Activated CD4-positive, CD25-positive, alpha-beta regulatory T cell treated with anti-CD3 and anti-CD28 coated beads, Interleukin-2, amount 50 U/mL, for 16 hours (primary cell): ENCODE data around the gene TMEM266.

Experiments
- DNase-seq: peaks from one replicate; pipeline ENCODE4 v3.0.0-alpha.2; 2020; ENCODE audit warnings: low read depth, low spot score

The TMEM266 gene

DNA sequence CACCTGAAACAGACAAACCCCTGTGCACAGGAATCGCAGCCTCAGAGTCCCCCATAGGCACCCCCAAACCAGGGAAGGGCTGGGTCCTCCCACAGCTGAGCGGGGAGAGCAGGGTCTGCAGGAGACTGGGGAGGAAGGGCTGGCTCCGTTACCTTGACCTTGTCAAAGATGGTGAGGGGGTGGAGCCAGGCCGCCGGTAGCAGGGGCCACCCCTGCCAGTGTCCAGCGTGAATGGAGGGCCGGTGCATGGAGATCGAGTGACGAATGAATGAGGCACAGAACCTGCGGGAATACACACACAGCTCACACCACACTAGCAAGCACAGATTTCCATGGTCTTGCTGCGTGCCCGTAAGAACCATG lies 102.2 kb downstream of the TMEM266 start:
- DNase-seq = no peak

DNA sequence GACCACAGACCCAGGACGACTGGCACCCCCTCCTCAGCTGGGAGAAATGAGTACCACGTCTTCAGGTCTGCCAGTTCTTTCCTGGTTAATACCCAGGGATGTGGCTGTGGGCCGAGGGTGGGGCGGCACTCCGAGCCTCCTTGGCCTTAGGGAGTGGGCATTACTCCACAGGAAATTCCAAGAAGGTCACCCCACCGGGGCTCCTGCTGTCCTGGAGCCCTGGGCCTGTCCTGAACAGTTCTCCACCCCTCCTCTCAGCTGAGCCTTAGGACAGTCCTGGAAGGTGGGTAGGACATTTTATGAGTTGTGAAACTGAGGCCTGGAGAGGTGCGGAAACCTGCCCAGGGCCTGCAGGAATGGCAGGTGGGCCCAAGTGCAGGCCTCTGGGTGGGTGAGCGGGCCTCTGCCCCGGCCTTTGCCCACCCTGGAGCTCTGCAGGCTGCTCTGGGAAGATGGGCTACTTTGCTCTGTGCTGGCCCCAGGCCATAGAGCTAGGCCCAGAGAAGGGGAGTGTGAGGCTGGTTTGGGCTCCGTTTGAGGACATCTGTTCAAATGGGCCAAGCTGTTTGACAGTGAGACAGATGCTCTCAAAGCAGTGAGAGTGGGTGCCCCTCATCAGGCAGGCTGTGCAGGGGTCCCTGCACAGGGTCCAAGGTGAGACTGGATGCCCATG lies 103.1 kb downstream of the TMEM266 start:
- DNase-seq = no peak

DNA sequence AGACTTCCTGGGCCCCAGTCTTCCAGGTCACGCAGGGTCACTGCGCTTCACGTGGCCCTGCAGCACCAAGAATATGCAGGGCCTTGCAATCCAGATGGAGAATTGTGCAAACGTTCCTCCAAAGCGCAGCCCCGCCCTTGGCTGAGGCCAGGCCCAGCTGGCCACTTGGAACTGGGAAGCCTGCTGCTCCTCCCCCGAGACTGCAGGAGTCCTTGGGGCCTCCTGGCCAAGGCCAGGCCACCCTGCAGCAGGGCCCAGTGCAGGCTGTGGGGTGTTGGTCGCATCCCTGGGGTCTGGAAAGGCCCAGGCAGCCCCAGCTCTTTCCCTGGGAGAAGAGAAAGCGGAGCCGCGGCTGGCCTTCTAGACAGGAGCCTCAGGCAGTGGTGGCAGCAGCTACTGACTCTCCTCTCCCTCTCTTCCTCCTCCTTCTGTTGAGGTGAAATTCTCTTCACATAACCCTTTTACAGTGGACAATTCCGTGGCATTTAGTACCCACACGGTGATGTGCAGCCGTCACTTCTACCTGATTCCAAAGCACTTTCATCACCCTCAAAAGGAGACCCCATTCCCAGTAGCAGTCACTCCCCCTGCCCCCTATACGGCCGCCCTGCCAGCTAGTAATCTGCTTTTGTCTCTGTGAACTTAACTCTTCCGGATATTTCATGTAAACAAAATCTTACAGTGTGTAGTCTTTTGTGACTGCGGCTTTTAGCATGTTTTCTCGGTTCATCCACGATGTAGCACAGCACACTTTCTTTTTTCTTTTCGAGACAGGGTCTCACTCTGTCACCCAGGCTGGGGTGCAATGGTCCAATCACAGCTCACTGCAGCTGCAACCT lies 103.9 kb downstream of the TMEM266 start:
- no peak for DNase-seq

DNA sequence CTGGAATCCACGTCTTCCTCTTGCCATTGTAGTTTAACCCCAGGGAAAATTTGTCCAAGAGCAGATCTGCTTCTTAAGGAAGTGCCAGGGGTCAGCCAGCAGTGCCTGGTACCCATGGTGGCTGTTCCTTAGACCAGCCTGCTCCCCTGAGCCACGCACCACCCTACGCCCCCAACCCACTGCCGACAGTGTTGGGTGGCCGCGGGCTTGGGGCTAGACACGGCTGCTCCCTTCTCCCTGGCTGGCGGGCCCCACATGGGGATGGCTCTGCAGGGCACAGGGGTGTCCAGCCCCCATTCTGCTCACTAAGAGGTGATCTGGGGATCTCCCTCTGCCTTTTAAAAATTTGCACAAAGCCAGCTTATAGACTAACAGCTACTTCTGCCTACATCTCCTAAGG lies 104.8 kb downstream of the TMEM266 start:
- no peak for DNase-seq

DNA sequence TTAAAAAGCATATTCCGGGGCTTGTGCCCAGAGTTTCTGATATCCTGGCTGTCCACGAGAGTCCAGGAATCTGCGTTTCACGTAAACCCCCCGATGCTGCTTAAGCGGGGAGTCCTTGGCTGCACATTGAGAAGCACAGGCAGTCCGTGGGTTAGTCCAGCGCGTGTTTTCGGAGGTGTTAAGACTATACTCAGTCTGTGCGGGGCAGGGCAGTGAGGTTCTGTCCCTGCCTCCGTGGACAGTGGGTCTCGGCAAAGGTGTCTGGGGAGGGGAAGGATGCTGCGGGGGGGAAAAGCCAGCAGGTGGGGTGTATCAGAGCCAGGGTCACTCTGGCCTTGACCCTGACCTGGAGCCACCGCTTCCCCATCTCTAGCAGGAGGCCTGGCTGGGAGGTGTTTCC lies 106.2 kb downstream of the TMEM266 start:
- DNase-seq = no peak

DNA sequence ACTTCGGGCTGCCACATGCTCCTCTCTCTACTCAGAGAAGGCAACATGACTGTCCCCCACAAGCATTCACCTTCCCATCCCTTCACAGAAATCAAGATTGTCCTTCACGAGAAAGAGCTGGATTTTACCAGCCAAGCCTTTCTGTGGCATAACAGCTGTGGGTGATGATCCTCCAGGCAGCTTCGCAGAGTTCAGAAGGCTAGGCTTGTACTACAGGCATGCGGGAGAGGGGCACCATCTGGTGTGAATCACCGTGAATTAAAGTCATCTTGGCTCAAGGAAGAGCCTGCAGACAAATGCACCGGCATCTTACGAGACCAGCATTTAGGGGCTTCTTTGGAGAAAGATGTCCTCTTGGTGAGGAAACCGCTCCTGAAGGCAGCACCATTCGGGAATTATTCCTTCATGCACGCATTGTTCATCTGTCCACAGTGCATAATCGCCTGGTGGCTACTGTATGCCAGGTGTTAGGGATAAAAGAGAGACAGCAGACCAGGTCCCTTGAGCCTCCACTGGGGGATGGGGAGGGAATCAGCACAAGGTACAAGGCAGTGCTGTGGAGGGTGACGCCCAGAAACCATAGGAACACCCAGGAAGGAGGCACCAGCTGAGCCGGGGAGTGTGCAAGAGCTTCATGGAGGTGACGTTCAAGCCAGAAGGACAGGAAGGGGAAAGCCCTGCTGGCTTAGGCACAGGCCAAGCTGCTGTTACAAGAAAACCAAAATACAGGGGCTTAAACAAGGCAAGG lies 108.6 kb downstream of the TMEM266 start:
- no peak for DNase-seq

DNA sequence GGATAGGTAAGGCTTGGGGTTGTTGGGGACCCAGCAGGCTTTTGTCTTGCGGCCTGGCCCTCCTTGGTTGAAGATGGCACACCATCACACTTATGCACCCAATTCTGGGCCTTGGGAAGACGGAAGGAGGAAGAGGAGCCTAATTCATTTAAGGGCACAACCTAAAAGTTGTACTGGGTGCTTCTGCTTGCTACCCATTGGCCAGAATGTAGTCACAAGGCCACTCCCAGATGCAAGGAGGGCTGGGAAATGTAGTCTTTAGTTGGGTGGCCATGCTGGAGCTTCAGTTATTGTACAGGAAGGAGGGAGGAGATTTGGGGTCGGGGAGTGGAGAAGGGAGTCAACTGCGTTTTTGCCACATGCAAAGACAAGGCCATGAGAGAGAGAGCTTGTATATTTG lies 109.2 kb downstream of the TMEM266 start:
- DNase-seq = no peak

DNA sequence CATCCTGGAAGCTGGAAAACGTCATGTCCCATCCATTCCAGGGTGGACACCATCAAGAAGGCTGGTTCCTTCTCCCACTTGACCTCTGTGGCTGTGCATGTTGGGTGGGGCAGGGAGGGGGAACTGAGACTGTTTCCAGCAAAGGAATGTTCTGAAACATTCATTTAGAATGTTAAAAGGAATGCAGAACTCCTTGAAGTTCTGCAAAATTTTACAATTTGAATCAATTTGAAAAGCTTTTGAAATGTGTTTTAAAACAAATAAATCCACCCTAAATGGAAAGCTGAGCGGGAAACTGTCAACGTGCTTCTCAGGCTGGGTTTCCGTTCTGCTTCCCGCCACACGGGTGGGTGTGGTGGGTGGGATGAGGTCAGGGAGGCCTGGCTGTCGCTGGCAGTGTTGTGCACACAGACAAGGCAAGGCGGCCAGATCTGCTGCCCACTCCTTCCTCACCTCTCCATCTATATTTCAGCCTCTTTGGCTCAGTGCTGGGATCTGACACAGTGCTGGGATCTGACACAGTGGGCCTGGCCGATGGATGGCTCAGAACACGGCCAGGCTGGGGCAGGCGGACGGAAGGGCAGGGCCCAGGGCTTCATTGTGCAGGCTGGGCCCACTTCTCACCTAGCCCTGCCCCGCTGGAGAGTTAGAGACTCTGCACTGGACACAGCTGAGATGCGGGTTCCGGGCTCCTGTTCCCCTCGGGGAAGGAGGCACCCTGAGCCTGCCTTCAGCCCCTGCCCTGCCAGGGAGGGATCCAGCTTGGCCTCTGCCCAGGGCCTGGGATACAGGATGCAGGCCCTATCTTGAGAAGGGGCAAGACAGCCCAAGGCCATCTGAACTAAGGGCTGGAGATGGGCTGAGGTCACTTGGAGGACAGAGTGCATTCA lies 110.4 kb downstream of the TMEM266 start:
- DNase-seq = no peak

DNA sequence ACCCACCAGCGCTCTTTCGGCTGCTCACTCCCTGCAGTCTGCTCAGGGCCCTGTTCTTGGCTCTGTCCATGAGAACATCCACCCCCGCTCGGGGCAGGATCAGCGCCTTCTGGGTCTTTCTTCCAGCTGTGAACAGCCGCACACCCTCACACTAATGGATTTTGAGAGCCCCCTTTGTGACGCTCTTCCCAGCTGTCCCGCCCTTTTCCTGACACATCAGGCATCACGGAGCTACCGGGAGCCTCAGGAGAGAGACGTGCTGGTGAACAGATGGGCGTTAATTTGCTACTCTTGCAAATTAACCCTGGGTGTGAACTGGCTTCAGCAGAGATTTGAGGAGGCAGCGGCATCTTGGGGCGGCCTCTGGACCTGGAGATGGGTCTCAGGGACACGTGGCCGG lies 113.0 kb downstream of the TMEM266 start:
- no peak for DNase-seq

DNA sequence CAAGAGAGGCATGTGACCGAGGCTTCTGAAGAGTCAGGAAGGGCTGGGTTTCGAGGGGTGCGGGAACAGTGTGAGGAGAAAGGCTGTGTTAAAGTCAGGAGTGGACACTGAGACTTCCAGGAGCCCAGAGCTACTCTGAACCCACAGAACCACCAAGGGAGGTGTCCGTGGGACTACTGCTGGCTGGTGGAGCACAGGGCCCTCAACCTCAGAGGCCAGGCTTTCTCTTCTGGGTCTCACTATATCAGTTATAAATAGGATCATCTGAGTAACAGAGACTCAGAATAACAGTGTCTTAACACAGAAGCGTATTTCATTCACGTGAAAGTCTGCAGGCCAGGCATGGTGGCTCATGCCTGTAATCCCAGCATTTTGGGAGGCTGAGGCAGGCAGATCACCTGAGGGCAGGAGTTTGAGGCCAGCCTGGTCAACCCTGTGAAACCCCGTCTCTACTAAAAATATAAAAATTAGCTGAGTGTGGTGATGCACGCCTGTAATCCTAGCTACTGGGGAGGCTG lies 113.6 kb downstream of the TMEM266 start:
- no peak for DNase-seq

DNA sequence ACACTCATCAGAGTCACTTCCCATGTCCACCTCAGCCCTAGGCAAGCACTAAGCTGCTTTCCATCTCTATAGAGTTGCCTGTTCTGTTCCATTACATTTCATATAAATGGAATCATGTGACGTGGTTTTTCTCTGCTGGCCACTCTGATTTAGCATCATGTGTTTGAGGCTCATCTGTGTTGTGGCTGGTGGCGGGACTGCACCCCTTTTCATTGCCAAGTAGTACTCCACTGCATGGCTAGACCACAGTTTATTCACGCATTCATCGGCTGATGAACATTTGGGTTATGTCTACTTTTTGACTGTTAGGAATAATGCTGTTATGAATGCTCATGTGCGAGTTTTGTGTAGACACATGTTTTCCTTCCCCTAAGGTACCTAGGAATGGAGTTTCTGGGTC lies 114.9 kb downstream of the TMEM266 start:
- DNase-seq = no peak

DNA sequence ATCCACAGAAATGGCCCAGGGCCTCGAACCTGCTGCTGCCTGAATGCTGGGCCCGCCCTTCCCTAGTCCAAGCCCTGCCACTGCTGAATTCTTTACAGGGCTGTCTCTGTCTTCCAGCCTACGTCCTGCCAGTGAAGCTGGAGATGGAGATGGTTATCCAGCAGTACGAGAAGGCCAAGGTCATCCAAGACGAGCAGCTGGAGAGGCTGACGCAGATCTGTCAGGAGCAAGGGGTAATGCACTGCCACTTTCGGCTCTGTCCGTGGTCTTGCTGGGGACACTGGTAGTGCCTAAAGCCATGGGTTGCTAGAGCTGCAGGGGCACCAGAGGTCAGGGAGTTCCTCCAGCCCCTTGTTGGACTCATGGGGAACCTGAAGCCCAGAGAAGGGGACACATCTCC lies 115.7 kb downstream of the TMEM266 start:
- no peak for DNase-seq

DNA sequence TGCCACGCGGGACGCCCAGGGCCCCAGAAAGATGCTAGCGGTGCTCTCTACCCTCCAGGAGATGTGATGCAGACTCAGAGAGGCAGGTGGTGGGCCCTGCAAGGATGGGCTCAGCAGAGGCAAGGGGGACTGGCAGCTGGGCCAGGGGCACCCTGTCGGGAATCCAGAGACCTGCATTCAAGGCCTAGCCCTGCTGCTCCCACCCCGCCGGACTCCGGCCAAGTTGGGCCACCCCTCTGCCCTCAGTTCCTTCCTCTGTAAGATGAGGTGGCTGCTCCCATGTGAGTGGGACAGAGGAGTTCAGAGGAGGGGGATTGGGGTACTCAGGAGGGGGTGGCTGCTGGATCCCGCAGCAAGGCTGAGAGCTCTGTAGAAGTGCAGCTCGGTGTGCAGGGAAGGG lies 116.3 kb downstream of the TMEM266 start:
- DNase-seq = no peak

DNA sequence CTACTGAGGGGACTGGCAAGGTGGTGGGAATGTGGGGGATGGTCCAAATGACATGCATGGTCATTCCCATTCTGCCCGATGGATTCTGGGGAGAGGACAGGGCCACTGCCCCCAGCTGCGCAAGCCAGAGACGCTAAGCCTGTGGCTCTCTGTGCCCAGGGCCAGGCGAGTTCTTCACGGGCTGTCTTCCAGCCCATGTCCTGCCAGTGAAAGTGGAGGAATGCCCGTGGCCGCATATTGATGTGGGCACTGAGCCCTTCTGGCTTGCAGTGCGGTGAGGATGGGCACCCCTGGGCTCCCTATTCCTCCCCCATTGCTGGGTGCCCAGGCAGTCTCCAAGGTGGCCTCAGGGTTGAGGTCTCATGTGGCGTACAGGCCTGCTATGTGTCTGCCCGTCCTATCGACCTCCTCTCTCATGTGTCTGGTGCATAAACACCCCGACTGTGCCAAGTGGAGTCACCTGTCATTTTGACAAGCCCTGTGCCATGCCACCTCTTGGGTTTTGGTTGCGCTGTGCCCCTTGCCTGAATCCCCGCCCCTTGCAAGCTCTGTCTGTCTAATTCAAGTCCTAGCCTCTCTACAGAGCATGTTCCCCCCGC lies 116.8 kb downstream of the TMEM266 start:
- DNase-seq = no peak

DNA sequence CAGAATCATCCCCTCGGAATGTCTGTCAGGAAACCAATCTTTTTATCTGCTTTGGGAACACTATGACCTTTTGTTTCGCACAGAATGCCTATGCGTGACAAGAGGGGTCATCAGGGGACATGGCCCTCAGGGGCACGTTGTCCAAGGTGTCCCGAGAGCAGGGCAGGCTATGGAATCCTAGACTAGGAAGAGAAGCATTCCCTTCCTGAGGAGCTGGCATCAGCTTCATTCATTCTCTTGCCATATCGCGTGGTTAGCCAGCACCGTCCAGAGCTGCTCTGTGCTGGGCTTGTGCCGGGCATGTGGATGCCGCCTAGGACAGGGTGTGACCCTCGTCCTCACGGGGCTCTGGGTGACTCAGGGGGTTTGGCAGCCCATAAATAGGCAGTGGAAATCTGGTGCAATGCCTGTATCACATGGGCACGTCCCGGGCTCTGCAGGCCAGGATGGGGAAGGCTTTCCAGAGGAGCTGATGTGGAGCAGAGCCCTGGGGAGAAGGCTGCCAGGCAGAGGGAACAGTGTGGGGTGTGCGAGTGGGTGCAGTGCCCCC lies 117.8 kb downstream of the TMEM266 start:
- DNase-seq = no peak

DNA sequence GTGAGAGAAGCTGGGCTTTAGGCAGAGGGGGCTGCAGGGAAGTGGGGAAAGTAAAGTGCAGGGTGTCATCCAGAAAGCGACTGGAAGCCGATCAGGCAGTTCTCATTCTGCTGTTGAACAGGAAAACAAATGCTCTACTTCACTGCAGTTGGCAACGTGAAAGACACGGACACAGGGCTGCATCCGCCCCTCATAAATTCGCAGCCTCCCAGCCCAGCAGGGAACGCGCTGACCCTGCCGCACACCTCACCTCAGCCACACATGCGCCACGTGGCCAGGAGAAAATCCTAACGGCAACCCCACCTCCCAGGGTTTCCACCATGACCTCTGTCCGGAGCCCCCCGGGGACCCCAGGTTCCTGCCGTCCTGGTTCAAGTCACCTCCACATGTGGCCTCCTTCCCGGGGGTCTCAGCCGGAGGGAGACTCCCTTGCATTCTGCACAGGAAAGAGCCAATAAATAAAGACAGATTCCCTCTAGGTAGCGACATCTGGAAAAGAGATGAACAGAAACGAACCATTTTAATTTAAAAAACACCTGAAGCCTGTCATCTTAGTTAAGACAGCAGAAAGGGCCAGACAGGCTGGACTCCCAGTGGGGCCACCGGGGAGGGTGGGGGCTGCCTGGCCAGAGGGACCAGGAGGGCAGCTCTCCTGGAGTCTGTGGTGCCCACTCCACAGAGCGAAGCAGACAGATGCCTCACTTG lies 118.7 kb downstream of the TMEM266 start:
- no peak for DNase-seq

DNA sequence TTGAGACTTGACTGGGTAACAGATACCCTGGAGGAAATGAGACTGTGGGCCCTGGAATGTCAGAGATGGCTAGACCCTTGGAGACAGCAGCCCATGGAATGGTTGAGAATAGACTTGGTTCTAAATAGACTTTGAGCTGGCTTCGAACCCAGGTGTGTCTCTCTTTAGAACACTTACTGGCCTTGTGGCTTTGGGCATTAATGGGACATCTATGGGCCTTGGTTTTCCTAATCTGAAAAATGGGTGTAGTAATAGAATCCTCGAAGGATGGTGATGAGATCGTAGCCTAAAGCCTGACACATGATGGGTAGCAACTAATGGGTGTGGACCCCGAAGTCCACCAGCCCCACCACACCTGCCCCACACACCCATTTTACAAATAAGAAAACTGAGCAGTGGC lies 119.2 kb downstream of the TMEM266 start:
- no peak for DNase-seq

DNA sequence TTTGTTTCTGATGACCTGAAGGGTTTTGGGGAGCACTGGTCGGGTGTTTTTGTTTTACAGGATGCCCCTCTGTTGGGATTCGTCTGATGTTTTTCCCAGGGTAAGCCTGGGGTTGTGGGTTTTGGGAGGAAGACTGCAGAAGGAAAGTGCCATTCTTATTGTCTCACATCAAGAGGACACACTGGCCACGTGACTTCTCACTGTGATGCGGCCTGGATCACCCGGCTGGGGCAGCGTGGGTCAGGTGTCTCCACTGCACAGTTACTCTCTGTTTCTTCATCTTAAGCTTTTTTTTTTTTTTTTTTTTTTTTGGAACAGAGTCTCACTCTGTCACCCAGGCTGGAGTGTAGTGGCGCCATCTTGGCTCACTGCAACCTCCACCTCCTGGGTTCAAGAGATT lies 120.5 kb downstream of the TMEM266 start:
- no peak for DNase-seq

DNA sequence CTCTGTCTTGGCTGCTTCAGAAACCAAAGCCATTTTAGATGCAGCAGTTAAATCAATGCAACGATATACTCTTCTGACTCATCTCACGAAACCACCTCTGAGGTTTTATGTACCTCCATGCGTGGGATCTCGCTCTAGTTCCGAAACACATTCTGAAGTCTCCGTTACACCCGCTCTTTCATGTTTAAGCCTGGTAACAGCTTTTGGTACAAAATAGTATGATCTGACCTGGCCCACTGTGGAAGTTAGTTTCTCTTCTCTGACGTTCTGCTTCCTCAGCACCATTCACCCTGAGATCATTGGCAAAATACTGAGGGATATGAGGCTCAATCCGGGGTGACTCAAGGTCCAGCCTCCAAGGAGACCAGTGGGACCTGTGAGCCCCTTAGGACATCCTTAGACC lies 121.9 kb downstream of the TMEM266 start:
- peak; percentile 32 for DNase-seq
